Erythroblast (primary cell): ENCODE measurements around the gene TMOD4.

ENCODE experiments used
- GATA1 ChIP-seq: IDR thresholded peaks from 2 replicates; pipeline ENCODE4 v1.6.1; 2011; ENCODE audit warnings: low read depth, mild to moderate bottlenecking, control low read depth, low read length, moderate library complexity
- POLR2A ChIP-seq: IDR thresholded peaks from 2 replicates; pipeline ENCODE4 v1.6.1; 2011; ENCODE audit warnings: mild to moderate bottlenecking, low read length

DNA sequence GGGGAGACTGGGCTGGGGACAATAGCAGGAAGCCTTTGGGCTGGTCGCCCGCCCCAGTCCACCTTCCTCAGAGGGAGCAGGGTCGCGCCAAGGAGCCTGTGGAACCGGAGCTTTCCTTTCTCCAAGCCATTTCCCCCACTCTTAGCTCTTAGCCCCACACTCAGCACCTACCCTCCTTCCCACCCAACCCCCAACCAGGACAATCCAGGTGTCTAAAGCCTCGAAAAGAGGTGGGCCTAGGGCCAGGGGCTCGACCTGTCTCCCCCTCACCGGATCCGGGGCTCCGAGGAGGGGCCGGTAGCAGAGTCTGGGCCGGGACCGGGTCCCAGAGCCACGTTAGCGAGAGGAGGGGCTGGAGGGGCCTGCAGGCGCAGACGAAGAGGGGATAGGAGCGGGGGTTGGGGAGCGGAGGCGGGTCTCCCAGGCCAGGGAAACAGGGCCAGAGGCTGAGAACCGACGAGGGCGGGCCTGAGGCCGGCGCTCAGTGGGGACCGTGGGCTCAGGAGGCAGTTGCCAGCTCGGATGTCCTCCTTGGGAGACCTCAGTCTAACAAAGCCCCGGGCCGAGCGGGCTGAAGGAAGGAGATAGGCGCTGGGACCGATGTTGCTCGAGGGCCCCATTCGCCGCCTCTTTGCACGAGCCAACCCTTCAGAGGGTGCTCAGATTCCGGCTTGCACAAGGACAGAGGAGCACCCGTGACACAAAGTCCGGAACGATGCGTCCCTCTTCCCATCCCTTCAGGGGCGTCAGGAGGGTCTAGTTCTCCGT, 30.3 kb downstream of the TMOD4 start:
- no peak for TF ChIP-seq POLR2A
- no peak for TF ChIP-seq GATA1
